Measurements from ENCODE around the gene PFKL. TPM values are rescaled to one million over a fixed set of nuclear protein-coding genes. Genes with fewer than 3 reads are reported as not detected.

Gene PFKL
- total and polyA plus RNA-seq, 2 of the 8 experiments (the other 6 are each of a cell fraction or from before 2014, with no cell fraction given) = 80.2 to 82.3 TPM

DNA sequence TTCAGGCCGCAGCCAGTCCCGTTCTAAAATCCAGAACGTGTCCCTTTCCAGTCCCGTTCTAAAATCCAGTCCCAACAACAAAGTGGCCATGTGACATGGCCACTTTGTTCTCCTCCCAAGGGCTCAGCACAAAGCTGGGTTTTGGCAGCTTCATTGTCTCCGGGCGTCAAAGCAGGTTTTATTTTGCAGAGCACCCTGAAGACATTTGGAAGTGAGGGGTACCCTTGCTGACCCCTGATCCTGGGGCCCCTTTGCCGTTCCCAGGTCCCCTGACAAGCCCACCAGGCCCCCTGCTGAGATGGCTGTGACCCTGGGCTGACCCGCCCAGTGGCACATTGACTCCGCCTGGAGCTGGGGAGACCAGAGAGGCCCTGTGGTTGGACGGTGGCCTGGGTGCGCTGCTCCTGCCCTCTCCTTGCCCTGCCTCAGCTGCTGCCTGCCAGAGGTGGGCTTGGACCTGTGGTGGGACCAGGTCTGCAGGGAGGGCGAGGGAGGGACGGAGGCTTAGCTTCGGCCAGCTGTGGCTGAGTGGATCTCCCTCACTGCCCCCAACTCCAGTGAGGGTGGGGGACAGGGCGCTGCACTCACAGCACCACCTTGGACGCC is 4.3 kb downstream of the PFKL start:
- no peaks in the 10 kb centered on the region for H3K9me3 ChIP-seq (ENCODE audit: insufficient read depth in 2 of 2, low read depth in 1 of 2, low read length in 1 of 2)
- H2BK15ac ChIP-seq (ENCODE audit: low read length) = no peak overlapping the region
- peaks cover 11% of the 10 kb centered on the region; the same call in 1 of the 2 replicates for H3K23me2 ChIP-seq (ENCODE audit: low read depth, low read length)
- CTCF ChIA-PET (ENCODE audit: partially characterized antibody) = interaction anchor here (0.8 to 2.2 kb wide), 15 partner anchors 10 to 206 kb away, joined by 3 to 7 read pairs (median 4); no protein-coding TSS in a partner anchor
- no peak overlapping the region for H2BK20ac ChIP-seq (ENCODE audit: low read length)
- no peak overlapping the region; the same call in 1 of the 2 replicates for H4K8ac ChIP-seq (ENCODE audit: extremely low read depth, insufficient read depth, low read length)
- no peak overlapping the region for H2AFZ ChIP-seq (ENCODE audit: low read length)
- DNase-seq (ENCODE audit: low read depth in 1 of 2, low spot score in 2 of 2) (no peak), FAIRE-seq (no peak)
- H4K91ac ChIP-seq (replicated peaks; ENCODE audit: insufficient read length, low read length) = peak overlapping the region; percentile 65
- H3K18ac ChIP-seq (ENCODE audit: extremely low read depth, low read length) = peak overlapping the region; percentile 60; the same call in 1 of the 2 replicates
- peaks cover 0 to 14% (median 4%) of the 10 kb centered on the region in 4 experiments; a peak in 5 of 7 replicates for H3K4me1 ChIP-seq (replicated peaks in 1 of 4; ENCODE audit: control insufficient read depth in 3 of 4, insufficient read depth in 4 of 4, low read length in 3 of 4)
- H3K79me1 ChIP-seq (ENCODE audit: low read depth, low read length) = peaks cover 6% of the 10 kb centered on the region; the same call in 1 of the 2 replicates
- H2BK120ac ChIP-seq (replicated peaks; ENCODE audit: low read depth, low read length) = no peak overlapping the region
- no peak overlapping the region for H2AK5ac ChIP-seq (ENCODE audit: low read depth, low read length)
- H3K27ac ChIP-seq (ENCODE audit: low read depth, low read length) = no peak overlapping the region
- peak overlapping the region; percentile 69 for H3K4ac ChIP-seq (replicated peaks; ENCODE audit: insufficient read length, low read depth, low read length)
- POLR2A ChIA-PET (ENCODE audit: partially characterized antibody) = no interaction called here
- TF ChIP-seq KDM5A (IDR thresholded peaks at IDR 0.05; ENCODE audit: low read length) = no peak
- TF ChIP-seq, protein P1, sequence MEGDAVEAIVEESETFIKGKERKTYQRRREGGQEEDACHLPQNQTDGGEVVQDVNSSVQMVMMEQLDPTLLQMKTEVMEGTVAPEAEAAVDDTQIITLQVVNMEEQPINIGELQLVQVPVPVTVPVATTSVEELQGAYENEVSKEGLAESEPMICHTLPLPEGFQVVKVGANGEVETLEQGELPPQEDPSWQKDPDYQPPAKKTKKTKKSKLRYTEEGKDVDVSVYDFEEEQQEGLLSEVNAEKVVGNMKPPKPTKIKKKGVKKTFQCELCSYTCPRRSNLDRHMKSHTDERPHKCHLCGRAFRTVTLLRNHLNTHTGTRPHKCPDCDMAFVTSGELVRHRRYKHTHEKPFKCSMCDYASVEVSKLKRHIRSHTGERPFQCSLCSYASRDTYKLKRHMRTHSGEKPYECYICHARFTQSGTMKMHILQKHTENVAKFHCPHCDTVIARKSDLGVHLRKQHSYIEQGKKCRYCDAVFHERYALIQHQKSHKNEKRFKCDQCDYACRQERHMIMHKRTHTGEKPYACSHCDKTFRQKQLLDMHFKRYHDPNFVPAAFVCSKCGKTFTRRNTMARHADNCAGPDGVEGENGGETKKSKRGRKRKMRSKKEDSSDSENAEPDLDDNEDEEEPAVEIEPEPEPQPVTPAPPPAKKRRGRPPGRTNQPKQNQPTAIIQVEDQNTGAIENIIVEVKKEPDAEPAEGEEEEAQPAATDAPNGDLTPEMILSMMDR (IDR thresholded peaks at IDR 0.05; ENCODE audit: control extremely low read depth in 1 of 3, insufficient read depth in 1 of 3, low read depth in 1 of 3, low read length in 3 of 3) = no peak
- no peak for TF ChIP-seq EGR1 (IDR thresholded peaks at IDR 0.05; ENCODE audit: borderline replicate concordance, low read depth, low read length)
- peaks cover 9 to 15% of the 10 kb centered on the region in 2 experiments for H4K20me1 ChIP-seq (replicated peaks in 1 of 2; ENCODE audit: control insufficient read depth in 1 of 2, insufficient read depth in 2 of 2, low read length in 2 of 2)
- H3K9ac ChIP-seq (replicated peaks in 1 of 4; ENCODE audit: extremely low read depth in 1 of 4, low read depth in 3 of 4, low read length in 3 of 4) = no peak overlapping the region
- H3K36me3 ChIP-seq (ENCODE audit: control insufficient read depth in 2 of 4, insufficient read depth in 4 of 4, low read length in 3 of 4) = no peaks in the 10 kb centered on the region
- H3K56ac ChIP-seq (replicated peaks; ENCODE audit: insufficient read length, low read depth, low read length) = no peak overlapping the region
- no peaks in the 10 kb centered on the region for H3K27me3 ChIP-seq (replicated peaks in 1 of 4; ENCODE audit: control insufficient read depth in 3 of 4, extremely low read depth in 1 of 4, insufficient read depth in 3 of 4, low read length in 3 of 4)
- peaks cover 0 to 6% of the 10 kb centered on the region in 2 experiments; a peak in 1 of 4 replicates for H3K79me2 ChIP-seq (ENCODE audit: control insufficient read depth in 1 of 2, insufficient read depth in 2 of 2, low read length in 2 of 2)
- H2BK5ac ChIP-seq (ENCODE audit: low read depth, low read length) = no peak overlapping the region
- no peak overlapping the region for H3K4me3 ChIP-seq (ENCODE audit: extremely low read depth in 1 of 4, insufficient read depth in 2 of 4, low read depth in 3 of 4, low read length in 4 of 4)
- no peak overlapping the region for H4K5ac ChIP-seq (ENCODE audit: insufficient read length, low read depth, low read length)
- H3K23ac ChIP-seq (ENCODE audit: insufficient read length) = no peak overlapping the region
- no peak overlapping the region for H3K4me2 ChIP-seq (ENCODE audit: insufficient read depth in 1 of 2, low read depth in 2 of 2, low read length in 2 of 2)
- no peak overlapping the region for H3K14ac ChIP-seq (ENCODE audit: insufficient read length)
- WGBS, 2 experiments (ENCODE audit: extremely low coverage in 1 of 2, insufficient coverage in 1 of 2, insufficient read length in 1 of 2, insufficient replicate concordance in 2 of 2, low coverage in 1 of 2, low lambda C conversion rate in 2 of 2, missing lambda C conversion rate in 1 of 2) = 84% methylated on average over 12 of the region's 16 CpGs; no CpG with 5 or more reads in 1 of the 2 experiments
- H2BK12ac ChIP-seq (ENCODE audit: low read depth, low read length) = no peak overlapping the region

Measured in H1 (cell line).